ENCODE measurements around the gene EIF3I.

The EIF3I gene

GRCh38 chr1:32197837-32198236 is 24.4 kb upstream of the EIF3I start:
- H4K20me1 ChIP-seq (ENCODE audit: insufficient read depth, low read length, poor library complexity, severe bottlenecking): peaks cover 46% of the 10 kb centered on the region
- no peaks in the 10 kb centered on the region for H3K9me3 ChIP-seq (ENCODE audit: insufficient read depth, low read depth, low read length)
- H2AFZ ChIP-seq (ENCODE audit: low read length): no peak overlapping the region
- peaks cover 38% of the 10 kb centered on the region; the same call in 1 of the 2 replicates for H3K36me3 ChIP-seq (ENCODE audit: insufficient read depth, low read length)
- peaks cover 7% of the 10 kb centered on the region; the same call in 1 of the 2 replicates for H3F3A ChIP-seq (ENCODE audit: low read depth)
- peaks cover 50% of the 10 kb centered on the region for H3K4me1 ChIP-seq (ENCODE audit: insufficient read depth, low read length, poor library complexity, severe bottlenecking)
- H3K9ac ChIP-seq (ENCODE audit: low read depth, low read length, poor library complexity, severe bottlenecking): no peak overlapping the region
- no peak overlapping the region for H3K4me2 ChIP-seq (ENCODE audit: low read depth, low read length, poor library complexity, severe bottlenecking)
- H3K9me2 ChIP-seq (replicated peaks; ENCODE audit: low read depth, low read length): no peaks in the 10 kb centered on the region
- no peak overlapping the region for H3K4me3 ChIP-seq (ENCODE audit: low read length, poor library complexity, severe bottlenecking)
- peaks cover 11% of the 10 kb centered on the region; the same call in 1 of the 2 replicates for H3K79me2 ChIP-seq (ENCODE audit: insufficient read depth, low read length)
- H3K27me3 ChIP-seq (ENCODE audit: insufficient read depth, low read length, poor library complexity, severe bottlenecking): no peaks in the 10 kb centered on the region
- TF ChIP-seq EZH2phosphoT487 (IDR thresholded peaks at IDR 0.05; ENCODE audit: borderline replicate concordance): no peak
- TF ChIP-seq CTCF (conservative IDR thresholded peaks at IDR 0.05; ENCODE audit: low read length): no peak

GRCh38 chr1:32198237-32199042 is 23.8 kb upstream of the EIF3I start:
- no peak for TF ChIP-seq CTCF (conservative IDR thresholded peaks at IDR 0.05; ENCODE audit: low read length)
- no peak for TF ChIP-seq EZH2phosphoT487 (IDR thresholded peaks at IDR 0.05; ENCODE audit: borderline replicate concordance)
- no peaks in the 10 kb centered on the region for H3K9me2 ChIP-seq (replicated peaks; ENCODE audit: low read depth, low read length)
- H3K27me3 ChIP-seq (ENCODE audit: insufficient read depth, low read length, poor library complexity, severe bottlenecking): no peaks in the 10 kb centered on the region
- H3K9me3 ChIP-seq (ENCODE audit: insufficient read depth, low read depth, low read length): no peaks in the 10 kb centered on the region
- H3K4me3 ChIP-seq (ENCODE audit: low read length, poor library complexity, severe bottlenecking): no peak overlapping the region
- peaks cover 11% of the 10 kb centered on the region; the same call in 1 of the 2 replicates for H3K79me2 ChIP-seq (ENCODE audit: insufficient read depth, low read length)
- H3F3A ChIP-seq (ENCODE audit: low read depth): peaks cover 7% of the 10 kb centered on the region; the same call in 1 of the 2 replicates
- H4K20me1 ChIP-seq (ENCODE audit: insufficient read depth, low read length, poor library complexity, severe bottlenecking): peaks cover 42% of the 10 kb centered on the region
- H3K9ac ChIP-seq (ENCODE audit: low read depth, low read length, poor library complexity, severe bottlenecking): no peak overlapping the region
- H3K4me1 ChIP-seq (ENCODE audit: insufficient read depth, low read length, poor library complexity, severe bottlenecking): peaks cover 53% of the 10 kb centered on the region
- no peak overlapping the region for H2AFZ ChIP-seq (ENCODE audit: low read length)
- peaks cover 32% of the 10 kb centered on the region; the same call in 1 of the 2 replicates for H3K36me3 ChIP-seq (ENCODE audit: insufficient read depth, low read length)
- H3K4me2 ChIP-seq (ENCODE audit: low read depth, low read length, poor library complexity, severe bottlenecking): no peak overlapping the region

GRCh38 chr1:32199043-32199716 is 23.0 kb upstream of the EIF3I start:
- Histone ChIP-seq H3K27me3 (ENCODE audit: insufficient read depth, low read length, poor library complexity, severe bottlenecking) (no peaks in the 10 kb centered on the region), H2AFZ (ENCODE audit: low read length) (no peak overlapping the region), H3F3A (ENCODE audit: low read depth) (peaks cover 4% of the 10 kb centered on the region; the same call in 1 of the 2 replicates), H3K9me3 (ENCODE audit: insufficient read depth, low read depth, low read length) (no peaks in the 10 kb centered on the region), H3K4me1 (ENCODE audit: insufficient read depth, low read length, poor library complexity, severe bottlenecking) (peaks cover 61% of the 10 kb centered on the region), H3K4me3 (ENCODE audit: low read length, poor library complexity, severe bottlenecking) (no peak overlapping the region), H3K36me3 (ENCODE audit: insufficient read depth, low read length) (peaks cover 25% of the 10 kb centered on the region; the same call in 1 of the 2 replicates), H3K9ac (ENCODE audit: low read depth, low read length, poor library complexity, severe bottlenecking) (no peak overlapping the region), H3K4me2 (ENCODE audit: low read depth, low read length, poor library complexity, severe bottlenecking) (no peak overlapping the region), H3K9me2 (replicated peaks; ENCODE audit: low read depth, low read length) (no peaks in the 10 kb centered on the region), H4K20me1 (ENCODE audit: insufficient read depth, low read length, poor library complexity, severe bottlenecking) (peaks cover 42% of the 10 kb centered on the region), H3K79me2 (ENCODE audit: insufficient read depth, low read length) (peaks cover 11% of the 10 kb centered on the region; the same call in 1 of the 2 replicates)
- TF ChIP-seq EZH2phosphoT487 (IDR thresholded peaks at IDR 0.05; ENCODE audit: borderline replicate concordance) (no peak), CTCF (conservative IDR thresholded peaks at IDR 0.05; ENCODE audit: low read length) (no peak)
